ENCODE data around the gene HSP90AA1. TPM values are rescaled to one million over a fixed set of nuclear protein-coding genes. Genes with fewer than 3 reads are reported as not detected.

The HSP90AA1 gene
- total RNA-seq, 1 experiment from 2014 or later = 671 TPM

DNA sequence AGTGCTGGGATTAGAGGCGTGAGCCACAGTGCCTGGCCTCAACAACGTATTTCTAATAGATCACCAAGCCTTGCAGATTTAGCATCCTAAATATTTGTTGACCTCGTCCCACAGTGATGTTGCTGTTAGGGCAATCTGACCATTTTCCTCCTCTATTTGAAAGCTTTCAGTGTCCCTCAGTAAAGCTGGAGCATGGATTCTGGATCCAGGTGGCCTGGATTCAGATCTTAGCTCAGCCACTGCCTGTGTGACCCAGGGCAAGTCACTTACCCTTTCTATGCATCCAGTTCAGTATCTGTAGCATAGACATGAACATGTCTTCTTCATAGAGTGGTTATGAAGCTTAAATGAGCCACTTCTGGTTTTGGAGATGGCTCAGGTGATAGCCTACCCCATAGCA is 3.9 kb upstream of the HSP90AA1 start:
- BruUV-seq (replicated peaks) = no TSS peak
- Histone ChIP-seq H3K9me3 (ENCODE audit: low read length) (no peaks in the 10 kb centered on the region), H3K4me1 (ENCODE audit: insufficient read depth, low read length) (peaks cover 13% of the 10 kb centered on the region), H3K27ac (ENCODE audit: low read length) (no peak overlapping the region), H3F3A (ENCODE audit: low read length, unreplicated experiment) (no peaks in the 10 kb centered on the region), H4K20me1 (ENCODE audit: low read length) (peaks cover 6% of the 10 kb centered on the region), H2AFZ (ENCODE audit: low read length) (no peak overlapping the region), H3K9ac (ENCODE audit: low read length) (no peak overlapping the region), H3K4me3 (ENCODE audit: low read length) (no peak overlapping the region), H3K36me3 (ENCODE audit: low read depth, low read length) (peaks cover 6% of the 10 kb centered on the region), H3K9me2 (replicated peaks; ENCODE audit: low read length) (no peaks in the 10 kb centered on the region), H3K79me2 (ENCODE audit: low read length) (peaks cover 19% of the 10 kb centered on the region), H3K27me3 (ENCODE audit: low read length) (no peaks in the 10 kb centered on the region), H3K4me2 (ENCODE audit: low read length) (no peak overlapping the region)
- DNase-seq = no peak
- TF ChIP-seq EZH2 (IDR thresholded peaks at IDR 0.05; ENCODE audit: low read length, unreplicated experiment) = no peak
- TF ChIP-seq, protein P1, sequence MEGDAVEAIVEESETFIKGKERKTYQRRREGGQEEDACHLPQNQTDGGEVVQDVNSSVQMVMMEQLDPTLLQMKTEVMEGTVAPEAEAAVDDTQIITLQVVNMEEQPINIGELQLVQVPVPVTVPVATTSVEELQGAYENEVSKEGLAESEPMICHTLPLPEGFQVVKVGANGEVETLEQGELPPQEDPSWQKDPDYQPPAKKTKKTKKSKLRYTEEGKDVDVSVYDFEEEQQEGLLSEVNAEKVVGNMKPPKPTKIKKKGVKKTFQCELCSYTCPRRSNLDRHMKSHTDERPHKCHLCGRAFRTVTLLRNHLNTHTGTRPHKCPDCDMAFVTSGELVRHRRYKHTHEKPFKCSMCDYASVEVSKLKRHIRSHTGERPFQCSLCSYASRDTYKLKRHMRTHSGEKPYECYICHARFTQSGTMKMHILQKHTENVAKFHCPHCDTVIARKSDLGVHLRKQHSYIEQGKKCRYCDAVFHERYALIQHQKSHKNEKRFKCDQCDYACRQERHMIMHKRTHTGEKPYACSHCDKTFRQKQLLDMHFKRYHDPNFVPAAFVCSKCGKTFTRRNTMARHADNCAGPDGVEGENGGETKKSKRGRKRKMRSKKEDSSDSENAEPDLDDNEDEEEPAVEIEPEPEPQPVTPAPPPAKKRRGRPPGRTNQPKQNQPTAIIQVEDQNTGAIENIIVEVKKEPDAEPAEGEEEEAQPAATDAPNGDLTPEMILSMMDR (conservative IDR thresholded peaks at IDR 0.05; ENCODE audit: low read depth, low read length) = no peak
- no peak for TF ChIP-seq EZH2phosphoT487 (IDR thresholded peaks at IDR 0.05; ENCODE audit: borderline replicate concordance, low read length)
- intact Hi-C loops (cut with micrococcal nuclease) = loop anchor here (10.0 kb wide), 1 partner anchor 224 kb away; the partner anchor contains the start of gene ZNF839
- no peak for ATAC-seq
- CTCF ChIA-PET = interaction anchor here (0.6 kb wide), 1 partner anchor 90 kb away, joined by 7 read pairs; no protein-coding TSS in a partner anchor
- POLR2A ChIA-PET (ENCODE audit: unreplicated experiment) = interaction anchor here (0.6 kb wide), 1 partner anchor 379 kb away, joined by 3 read pairs; no protein-coding TSS in a partner anchor

DNA sequence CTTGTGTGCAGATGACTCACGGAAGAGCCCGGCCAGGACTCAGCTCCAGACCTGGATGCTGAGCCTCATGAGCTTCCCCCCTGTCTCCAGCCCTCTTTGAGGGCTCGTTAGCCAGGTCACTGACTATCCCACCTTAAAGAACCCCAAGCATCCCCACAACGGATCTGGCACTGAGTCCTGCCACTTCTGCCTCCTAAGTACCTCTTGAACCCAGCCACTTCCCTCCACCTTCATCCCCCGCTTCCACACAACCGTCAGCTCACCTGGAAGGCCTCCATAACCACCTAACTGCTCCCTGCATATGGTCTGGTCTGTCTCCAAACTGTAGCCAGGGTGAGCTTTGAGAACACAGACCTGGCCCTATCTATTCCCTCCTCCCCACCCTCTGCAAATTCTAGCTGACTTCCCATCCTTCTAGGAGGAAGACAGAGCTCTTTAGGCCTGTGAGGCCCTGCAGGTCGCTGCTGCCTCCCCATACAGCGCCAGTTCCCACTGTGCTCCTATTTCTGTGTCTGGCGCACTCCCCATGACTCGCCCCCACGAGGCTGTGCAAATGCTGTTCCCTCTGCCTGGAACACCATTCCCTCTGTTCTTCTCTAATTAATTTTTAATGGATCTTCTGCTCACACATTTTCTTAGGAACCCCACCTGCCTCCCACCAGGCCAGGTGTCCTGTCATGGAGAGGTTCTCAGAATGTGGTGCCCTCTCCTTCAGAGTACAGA is 2.9 kb upstream of the HSP90AA1 start:
- no peaks in the 10 kb centered on the region for H3K9me3 ChIP-seq (ENCODE audit: low read length)
- ATAC-seq (no peak), DNase-seq (no peak)
- H3K27ac ChIP-seq (ENCODE audit: low read length) = no peak overlapping the region
- ChIA-PET POLR2A (ENCODE audit: unreplicated experiment) (interaction anchor here (0.7 kb wide), 1 partner anchor 610 kb away, joined by 3 read pairs; no protein-coding TSS in a partner anchor), CTCF (no interaction called here)
- BruUV-seq (replicated peaks) = no TSS peak
- H4K20me1 ChIP-seq (ENCODE audit: low read length) = peaks cover 16% of the 10 kb centered on the region
- H3K9me2 ChIP-seq (replicated peaks; ENCODE audit: low read length) = no peaks in the 10 kb centered on the region
- no peaks in the 10 kb centered on the region for H3F3A ChIP-seq (ENCODE audit: low read length, unreplicated experiment)
- H3K79me2 ChIP-seq (ENCODE audit: low read length) = peaks cover 28% of the 10 kb centered on the region
- H2AFZ ChIP-seq (ENCODE audit: low read length) = no peak overlapping the region
- H3K36me3 ChIP-seq (ENCODE audit: low read depth, low read length) = peaks cover 15% of the 10 kb centered on the region
- intact Hi-C loops (cut with micrococcal nuclease) = loop anchor here (10.0 kb wide), 1 partner anchor 225 kb away; the partner anchor contains the start of gene ZNF839
- H3K4me1 ChIP-seq (ENCODE audit: insufficient read depth, low read length) = peaks cover 8% of the 10 kb centered on the region
- no peak overlapping the region for H3K4me2 ChIP-seq (ENCODE audit: low read length)
- H3K4me3 ChIP-seq (ENCODE audit: low read length) = no peak overlapping the region
- no peak for TF ChIP-seq EZH2 (IDR thresholded peaks at IDR 0.05; ENCODE audit: low read length, unreplicated experiment)
- TF ChIP-seq, protein P1 (conservative IDR thresholded peaks at IDR 0.05; ENCODE audit: low read depth, low read length) = no peak
- no peak for TF ChIP-seq EZH2phosphoT487 (IDR thresholded peaks at IDR 0.05; ENCODE audit: borderline replicate concordance, low read length)
- H3K9ac ChIP-seq (ENCODE audit: low read length) = no peak overlapping the region
- no peaks in the 10 kb centered on the region for H3K27me3 ChIP-seq (ENCODE audit: low read length)
